Measurements from ENCODE around the gene MRGPRD. TPM values are rescaled to one million over a fixed set of nuclear protein-coding genes. Genes with fewer than 3 reads are reported as not detected.

MRGPRD gene
- total and polyA plus RNA-seq, 4 donors = not detected

DNA sequence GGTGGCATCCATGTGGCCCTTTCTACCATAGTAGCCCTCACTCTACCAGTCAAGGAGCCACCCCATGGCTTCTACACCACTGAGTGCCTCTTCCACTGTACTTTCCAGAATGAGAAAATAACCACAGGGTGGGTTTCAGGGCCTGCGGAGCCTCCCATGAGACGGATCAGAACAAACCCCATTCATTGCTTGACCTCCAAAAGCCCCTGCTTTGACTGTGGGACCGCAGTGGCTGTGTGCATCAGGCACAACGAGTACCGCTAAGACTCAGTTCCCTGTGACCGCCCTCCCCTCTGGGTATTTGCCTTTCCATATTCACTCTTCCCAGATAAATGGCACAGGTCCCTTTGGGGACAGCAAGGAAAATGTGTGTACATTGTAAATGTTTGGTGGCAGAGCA, 43.7 kb upstream of the MRGPRD start:
- no peak overlapping the region for H3K9ac ChIP-seq (ENCODE audit: low read depth in 1 of 2, low read length in 2 of 2)
- TF ChIP-seq RXRA (IDR thresholded peaks at IDR 0.05) (no peak), HNF4G (IDR thresholded peaks at IDR 0.05) (no peak)
- TF ChIP-seq, protein P1, sequence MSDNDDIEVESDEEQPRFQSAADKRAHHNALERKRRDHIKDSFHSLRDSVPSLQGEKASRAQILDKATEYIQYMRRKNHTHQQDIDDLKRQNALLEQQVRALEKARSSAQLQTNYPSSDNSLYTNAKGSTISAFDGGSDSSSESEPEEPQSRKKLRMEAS (IDR thresholded peaks at IDR 0.05) = no peak
- H3K36me3 ChIP-seq (ENCODE audit: control insufficient read depth in 4 of 4, insufficient read depth in 3 of 4, low read depth in 1 of 4, low read length in 3 of 4) = no peaks in the 10 kb centered on the region
- peaks cover 3 to 10% (median 9%) of the 10 kb centered on the region in 4 donors for H3K4me1 ChIP-seq (ENCODE audit: control insufficient read depth in 4 of 4, insufficient read depth in 4 of 4, low read length in 3 of 4)
- H3K4me3 ChIP-seq (ENCODE audit: low read depth in 1 of 3, low read length in 3 of 3) = no peak overlapping the region
- DNase-seq (ENCODE audit: low spot score) = no peak
- no peaks in the 10 kb centered on the region for H3K27me3 ChIP-seq (ENCODE audit: control insufficient read depth in 4 of 4, insufficient read depth in 4 of 4, low read length in 3 of 4)
- 93% methylated on average over 6 of the region's 6 CpGs for WGBS
- no peaks in the 10 kb centered on the region for H3K9me3 ChIP-seq (ENCODE audit: control insufficient read depth in 4 of 4, low read length in 3 of 4)
- no peak overlapping the region for H3K27ac ChIP-seq (ENCODE audit: low read depth in 1 of 2, low read length in 2 of 2)

GRCh38 chr11:69022260-69022659, 41.5 kb upstream of the MRGPRD start:
- no peak overlapping the region for H3K4me3 ChIP-seq (ENCODE audit: low read depth in 1 of 3, low read length in 3 of 3)
- H3K36me3 ChIP-seq (ENCODE audit: control insufficient read depth in 4 of 4, insufficient read depth in 3 of 4, low read depth in 1 of 4, low read length in 3 of 4) = no peaks in the 10 kb centered on the region
- H3K9me3 ChIP-seq (ENCODE audit: control insufficient read depth in 4 of 4, low read length in 3 of 4) = no peaks in the 10 kb centered on the region
- 91% methylated on average over 10 of the region's 10 CpGs for WGBS
- H3K9ac ChIP-seq (ENCODE audit: low read depth in 1 of 2, low read length in 2 of 2) = no peak overlapping the region
- TF ChIP-seq NR2F2 (IDR thresholded peaks at IDR 0.05) = no peak
- no peak for TF ChIP-seq GABPA (IDR thresholded peaks at IDR 0.05 in 1 of 2, conservative IDR thresholded peaks at IDR 0.05 in 1 of 2)
- no peak for TF ChIP-seq FOXA2 (IDR thresholded peaks at IDR 0.05)
- TF ChIP-seq ZBTB33 (IDR thresholded peaks at IDR 0.05) = no peak
- TF ChIP-seq JUND (IDR thresholded peaks at IDR 0.05) = no peak
- TF ChIP-seq RXRA (IDR thresholded peaks at IDR 0.05) = no peak
- TF ChIP-seq HNF4G (IDR thresholded peaks at IDR 0.05) = no peak
- TF ChIP-seq YY1 (IDR thresholded peaks at IDR 0.05) = no peak
- H3K27me3 ChIP-seq (ENCODE audit: control insufficient read depth in 4 of 4, insufficient read depth in 4 of 4, low read length in 3 of 4) = no peaks in the 10 kb centered on the region
- H3K4me1 ChIP-seq (ENCODE audit: control insufficient read depth in 4 of 4, insufficient read depth in 4 of 4, low read length in 3 of 4) = peaks cover 0 to under 1% (median under 1%) of the 10 kb centered on the region in 4 donors
- no peak for DNase-seq (ENCODE audit: low spot score)
- no peak overlapping the region for H3K27ac ChIP-seq (ENCODE audit: low read depth in 1 of 2, low read length in 2 of 2)

DNA sequence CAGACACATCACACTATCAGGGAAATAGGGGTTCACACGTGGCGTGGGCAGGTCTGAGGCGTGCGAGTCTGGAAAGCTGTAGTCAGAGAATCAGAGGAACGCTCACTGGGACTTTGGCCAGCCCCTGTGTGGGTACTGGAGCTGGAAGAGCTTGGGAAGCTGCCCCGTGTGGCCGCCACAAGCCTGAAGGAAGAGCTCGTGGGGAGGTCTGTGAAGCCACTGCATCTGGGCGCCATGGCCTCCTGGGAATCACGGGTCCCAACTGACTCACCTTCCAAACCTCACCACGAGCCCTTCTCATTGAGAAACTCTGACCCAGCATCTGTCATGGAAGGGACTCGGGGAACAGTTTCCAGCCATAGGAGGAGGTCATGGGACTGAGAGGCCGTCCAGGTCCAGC, 38.1 kb upstream of the MRGPRD start:
- Histone ChIP-seq H3K4me1 (ENCODE audit: control insufficient read depth in 4 of 4, insufficient read depth in 4 of 4, low read length in 3 of 4) (no peaks in the 10 kb centered on the region), H3K36me3 (ENCODE audit: control insufficient read depth in 4 of 4, insufficient read depth in 3 of 4, low read depth in 1 of 4, low read length in 3 of 4) (no peaks in the 10 kb centered on the region), H3K27me3 (ENCODE audit: control insufficient read depth in 4 of 4, insufficient read depth in 4 of 4, low read length in 3 of 4) (no peaks in the 10 kb centered on the region), H3K27ac (ENCODE audit: low read depth in 1 of 2, low read length in 2 of 2) (no peak overlapping the region), H3K9ac (ENCODE audit: low read depth in 1 of 2, low read length in 2 of 2) (no peak overlapping the region), H3K4me3 (ENCODE audit: low read depth in 1 of 3, low read length in 3 of 3) (no peak overlapping the region), H3K9me3 (ENCODE audit: control insufficient read depth in 4 of 4, low read length in 3 of 4) (no peaks in the 10 kb centered on the region)
- DNase-seq (ENCODE audit: low spot score) = no peak
- TF ChIP-seq TAF1 (conservative IDR thresholded peaks at IDR 0.05) (no peak), ZBTB33 (IDR thresholded peaks at IDR 0.05) (no peak), HNF4A (conservative IDR thresholded peaks at IDR 0.05) (no peak), FOXA1 (IDR thresholded peaks at IDR 0.05) (no peak), EGR1 (IDR thresholded peaks at IDR 0.05; ENCODE audit: low read depth in 2 of 2) (no peak), ATF3 (IDR thresholded peaks at IDR 0.05) (no peak), SP1 (IDR thresholded peaks at IDR 0.05) (no peak), CTCF (IDR thresholded peaks at IDR 0.05; ENCODE audit: low read depth, low read length, missing input control) (no peak), FOXA2 (IDR thresholded peaks at IDR 0.05) (no peak), RXRA (IDR thresholded peaks at IDR 0.05) (no peak), REST (IDR thresholded peaks at IDR 0.05) (no peak), RAD21 (IDR thresholded peaks at IDR 0.05) (no peak), GABPA (IDR thresholded peaks at IDR 0.05 in 1 of 2, conservative IDR thresholded peaks at IDR 0.05 in 1 of 2) (no peak), NR2F2 (IDR thresholded peaks at IDR 0.05) (no peak), YY1 (IDR thresholded peaks at IDR 0.05) (no peak), HNF4G (IDR thresholded peaks at IDR 0.05) (no peak), JUND (IDR thresholded peaks at IDR 0.05) (no peak)
- TF ChIP-seq, protein P1 (IDR thresholded peaks at IDR 0.05) = no peak
- WGBS = 87% methylated on average over 13 of the region's 13 CpGs
